Left renal pelvis (tissue), 4 donors: ENCODE results near the gene IL11RA. TPM values are rescaled to one million over a fixed set of nuclear protein-coding genes. Genes with fewer than 3 reads are reported as not detected.
"Not testable (repeated sequence)": the region's sequence is repeated elsewhere in the genome, so short reads cannot be mapped to it uniquely, and the experiment has no call there.

Experiments
- DNase-seq, 4 donors: peaks; one replicate each; pipeline ENCODE4 v3.0.0-alpha.2; 2013; ENCODE audit warnings: low read depth in 4 of 4, low spot score in 3 of 4
- polyA plus RNA-seq, 4 donors: library from polyadenylated mRNA; unstranded; fragments of 120-200 nt; gene quantifications; one replicate each; pipeline ENCODE4 v1.2.1, GENCODE V29; 2013; ENCODE audit not compliant: insufficient read length in 4 of 4

Gene IL11RA
- polyA plus RNA-seq, 4 donors = 50.0 to 138 (median 66.6) TPM

- DNase-seq = no peak
Measured at GRCh38 chr9:34628656-34629490, 23.1 kb upstream of the IL11RA start, which contains the start of gene ARID3C. Gene ARID3C (minus strand): TSS chr9:34629066. CDS start chr9:34628014, 1,052 bp downstream.

- no peak for DNase-seq
Measured at GRCh38 chr9:34629491-34629808, 22.5 kb upstream of the IL11RA start.

GRCh38 chr9:34630402-34631154 is 21.4 kb upstream of the IL11RA start:
- no peak for DNase-seq

GRCh38 chr9:34633166-34633565 is 18.8 kb upstream of the IL11RA start:
- DNase-seq = no peak

GRCh38 chr9:34633851-34634550 is 18.0 kb upstream of the IL11RA start:
- DNase-seq = no peak

- DNase-seq = no peak
Measured at GRCh38 chr9:34634551-34635248, 17.3 kb upstream of the IL11RA start.

GRCh38 chr9:34635556-34635955 is 16.4 kb upstream of the IL11RA start:
- no peak for DNase-seq

GRCh38 chr9:34636791-34637355 is 15.1 kb upstream of the IL11RA start:
- no peak for DNase-seq

- peak; percentile 79 to 88 (median 82) for DNase-seq
Measured at GRCh38 chr9:34637356-34638137, 14.4 kb upstream of the IL11RA start, which contains the start of gene SIGMAR1. Gene SIGMAR1 (minus strand): TSS chr9:34637787. CDS start chr9:34637697, 90 bp downstream.

- no peak for DNase-seq
Measured at GRCh38 chr9:34638138-34638445, 13.9 kb upstream of the IL11RA start.

- DNase-seq = not testable (repeated sequence)
Measured at GRCh38 chr9:34639322-34639721, 12.7 kb upstream of the IL11RA start.

- no peak for DNase-seq
Measured at GRCh38 chr9:34642679-34643078, 9.3 kb upstream of the IL11RA start.

GRCh38 chr9:34644766-34645314 is 7.1 kb upstream of the IL11RA start:
- DNase-seq = no peak

GRCh38 chr9:34646211-34647083 is 5.5 kb upstream of the IL11RA start, which contains the start of gene GALT:
Gene GALT (plus strand): TSS chr9:34646675. CDS start chr9:34646705, 30 bp downstream.
- DNase-seq = peak in 2 of 4 donors; percentile 82 to 84

- DNase-seq = no peak
Measured at GRCh38 chr9:34647084-34647403, 4.9 kb upstream of the IL11RA start.

- DNase-seq = no peak
Measured at GRCh38 chr9:34647651-34648050, 4.3 kb upstream of the IL11RA start.

- no peak for DNase-seq
Measured at GRCh38 chr9:34648673-34649072, 3.3 kb upstream of the IL11RA start.

- DNase-seq = no peak
Measured at GRCh38 chr9:34650816-34651215, 1.2 kb upstream of the IL11RA start.
